Trophoblast cell (in vitro differentiated cells and primary cell): Measurements from ENCODE around the gene ABHD12B.
"Not testable (repeated sequence)": the region's sequence is repeated elsewhere in the genome, so short reads cannot be mapped to it uniquely, and the experiment has no call there.

ENCODE experiments used
- DNase-seq, 2 donors: peaks; one replicate each; pipeline ENCODE4 v3.0.0-alpha.2; 2016
- H2AFZ ChIP-seq: 2 replicates; pipeline ENCODE4 v1.6.1; 2013; ENCODE audit warnings: low read length, moderate library complexity, mild to moderate bottlenecking; ENCODE audit not compliant: insufficient read depth, poor library complexity
- H2AK5ac ChIP-seq: 2 replicates; pipeline ENCODE4 v1.6.1; 2013; ENCODE audit warnings: mild to moderate bottlenecking, low read length
- H2BK120ac ChIP-seq: 2 replicates; pipeline ENCODE4 v1.6.1; 2013; ENCODE audit warnings: low read length, mild to moderate bottlenecking, moderate library complexity; ENCODE audit not compliant: insufficient read depth, poor library complexity
- H2BK12ac ChIP-seq: 2 replicates; pipeline ENCODE4 v1.6.1; 2013; ENCODE audit warnings: mild to moderate bottlenecking, low read length, moderate library complexity
- H2BK5ac ChIP-seq: 2 replicates; pipeline ENCODE4 v1.6.1; 2013; ENCODE audit warnings: low read length, low read depth, moderate library complexity, mild to moderate bottlenecking; ENCODE audit not compliant: poor library complexity
- H3K14ac ChIP-seq: 2 replicates; pipeline ENCODE4 v1.6.1; 2013; ENCODE audit warnings: mild to moderate bottlenecking, low read length
- H3K18ac ChIP-seq: 2 replicates; pipeline ENCODE4 v1.6.1; 2013; ENCODE audit warnings: mild to moderate bottlenecking, low read length
- H3K23ac ChIP-seq: 2 replicates; pipeline ENCODE4 v1.6.1; 2013; ENCODE audit warnings: low read length
- H3K27ac ChIP-seq: 2 replicates; pipeline ENCODE4 v1.5.1; 2013; ENCODE audit warnings: low read depth, mild to moderate bottlenecking, inconsistent platforms, low read length, moderate library complexity
- H3K27me3 ChIP-seq: 2 replicates; pipeline ENCODE4 v1.6.1; 2013; ENCODE audit warnings: inconsistent platforms, mild to moderate bottlenecking, low read length, moderate library complexity; ENCODE audit not compliant: insufficient read depth
- H3K36me3 ChIP-seq, 2 experiments: 1 replicate in 1 of 2; 2 replicates in 1 of 2; pipeline ENCODE4 v1.6.1; 2013; ENCODE audit warnings: low read length in 2 of 2, mild to moderate bottlenecking in 2 of 2, moderate library complexity in 1 of 2; ENCODE audit not compliant: insufficient read depth in 2 of 2, control insufficient read depth in 1 of 2
- H3K4ac ChIP-seq: 2 replicates; pipeline ENCODE4 v1.6.1; 2013; ENCODE audit warnings: low read depth, mild to moderate bottlenecking, low read length, moderate library complexity
- H3K4me1 ChIP-seq, 2 experiments: 1 replicate in 1 of 2; 2 replicates in 1 of 2; pipeline ENCODE4 v1.6.1; 2013; ENCODE audit warnings: low read length in 2 of 2, mild to moderate bottlenecking in 2 of 2, moderate library complexity in 1 of 2; ENCODE audit not compliant: insufficient read depth in 2 of 2, control insufficient read depth in 1 of 2
- H3K4me2 ChIP-seq: 2 replicates; pipeline ENCODE4 v1.6.1; 2013; ENCODE audit warnings: inconsistent platforms, mild to moderate bottlenecking, low read length, moderate library complexity
- H3K4me3 ChIP-seq: 2 replicates; pipeline ENCODE4 v1.5.1; 2013; ENCODE audit warnings: mild to moderate bottlenecking, low read depth, low read length, inconsistent platforms
- H3K79me1 ChIP-seq: one replicate; pipeline ENCODE4 v1.6.1; 2013; ENCODE audit warnings: low read length
- H3K79me2 ChIP-seq: 2 replicates; pipeline ENCODE4 v1.6.1; 2013; ENCODE audit warnings: low read length, mild to moderate bottlenecking; ENCODE audit not compliant: control insufficient read depth, insufficient read depth, poor library complexity
- H3K9ac ChIP-seq: 2 replicates; pipeline ENCODE4 v1.6.1; 2013; ENCODE audit warnings: mild to moderate bottlenecking, low read length
- H3K9me3 ChIP-seq: 2 replicates; pipeline ENCODE4 v1.6.1; 2013; ENCODE audit warnings: low read depth, mild to moderate bottlenecking, control low read depth, inconsistent platforms, low read length; ENCODE audit not compliant: insufficient read depth
- H4K12ac ChIP-seq: 2 replicates; pipeline ENCODE4 v1.6.1; 2013; ENCODE audit warnings: low read depth, mild to moderate bottlenecking, low read length, moderate library complexity
- H4K8ac ChIP-seq: 2 replicates; pipeline ENCODE4 v1.6.1; 2013; ENCODE audit warnings: low read depth, mild to moderate bottlenecking, low read length, moderate library complexity
- H4K91ac ChIP-seq: one replicate; pipeline ENCODE4 v1.6.1; 2013; ENCODE audit warnings: low read depth, mild to moderate bottlenecking, low read length, moderate library complexity
- WGBS: extraction: QIAGEN DNeasy Blood & Tissue Kit; methylation state at CpG from one replicate; pipeline ENCODE4 v1.1.7; 2013; ENCODE audit warnings: missing lambda C conversion rate; ENCODE audit not compliant: insufficient read length, insufficient coverage; ENCODE audit errors: extremely low coverage; 5-methylcytosine and 5-hydroxymethylcytosine counted together

ABHD12B gene

DNA sequence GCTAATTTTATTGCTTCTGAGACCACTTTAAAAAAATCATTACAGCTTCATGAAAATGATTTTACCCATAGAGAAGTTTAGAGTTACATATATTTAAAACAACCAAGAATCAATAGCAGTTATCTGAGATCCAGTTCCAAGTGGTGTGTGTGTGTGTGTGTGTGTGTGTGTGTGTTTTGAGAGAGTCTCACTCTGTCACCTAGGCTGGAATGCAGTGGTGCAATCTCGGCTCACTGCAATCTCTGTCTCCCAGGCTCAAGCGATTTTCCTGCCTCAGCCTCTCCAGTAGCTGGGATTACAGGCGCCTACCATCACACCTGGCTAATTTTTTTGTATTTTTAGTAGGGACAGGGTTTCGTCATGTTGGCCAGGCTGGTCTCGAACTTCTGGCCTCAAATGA, 47.7 kb downstream of the ABHD12B start:
- not testable (repeated sequence) for H3K79me2 ChIP-seq, H2BK12ac ChIP-seq, H3K36me3 ChIP-seq, H3K18ac ChIP-seq, H3K14ac ChIP-seq, H3K4me2 ChIP-seq, H3K23ac ChIP-seq, H4K8ac ChIP-seq, H3K27me3 ChIP-seq, H2AFZ ChIP-seq, H3K4ac ChIP-seq, H3K4me3 ChIP-seq, H4K91ac ChIP-seq, H3K9me3 ChIP-seq, H3K27ac ChIP-seq, H3K9ac ChIP-seq, H2BK5ac ChIP-seq, H4K12ac ChIP-seq, H2AK5ac ChIP-seq, H2BK120ac ChIP-seq, H3K79me1 ChIP-seq
- H3K4me1 ChIP-seq, result peaks cover 5 to 11% of the 10 kb centered on the region in 2 experiments
- peak; percentile 53 to 59 for DNase-seq
- no CpG with 5 or more reads among the region's 5 CpGs for WGBS

DNA sequence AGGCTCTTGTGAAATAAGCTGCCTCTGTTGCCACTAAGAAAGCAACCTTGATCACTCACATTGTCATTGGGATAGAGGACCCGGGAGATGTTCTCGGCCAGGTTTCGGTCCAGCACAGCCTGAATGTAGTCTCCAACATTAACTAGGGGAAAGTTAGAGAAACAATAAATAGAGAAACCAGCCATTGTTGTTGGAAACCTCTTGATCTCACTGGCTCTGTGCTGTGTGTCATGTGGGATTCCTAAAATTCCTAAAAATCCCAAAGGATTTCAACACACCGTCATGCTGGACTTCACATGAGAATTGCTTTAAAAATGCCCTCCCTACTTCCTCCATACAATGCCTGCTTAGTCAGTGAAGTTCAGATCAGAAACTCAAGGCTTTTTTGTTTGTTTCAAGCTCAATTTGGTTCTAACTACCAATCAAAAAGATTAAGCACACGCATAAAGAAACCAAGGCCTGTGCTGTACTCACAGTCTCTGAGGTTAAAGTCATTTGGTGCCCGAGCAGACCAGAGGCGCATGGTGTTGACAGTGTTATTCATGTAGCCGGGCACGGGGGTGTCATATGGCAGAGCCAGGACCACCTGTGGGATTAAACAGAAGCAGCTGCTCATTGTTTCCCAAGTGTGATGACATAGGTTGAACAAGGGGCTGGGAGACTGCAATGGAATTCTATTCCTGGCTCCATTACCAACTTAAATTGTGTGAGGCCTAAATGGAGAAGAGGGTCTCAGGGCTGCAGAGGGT, 48.8 kb downstream of the ABHD12B start:
- H3K4me3 ChIP-seq, result no peak overlapping the region
- WGBS, result no CpG with 5 or more reads among the region's 9 CpGs
- peaks cover 3% of the 10 kb centered on the region for H3K9me3 ChIP-seq
- no peak overlapping the region for H3K4ac ChIP-seq
- H3K23ac ChIP-seq, result no peak overlapping the region
- H3K27me3 ChIP-seq, result no peaks in the 10 kb centered on the region
- peaks cover 5 to 12% of the 10 kb centered on the region in 2 experiments for H3K4me1 ChIP-seq
- no peak overlapping the region for H4K91ac ChIP-seq
- peak overlapping the region; percentile 70 for H3K27ac ChIP-seq
- no peak overlapping the region for H3K14ac ChIP-seq
- H3K79me1 ChIP-seq, result no peaks in the 10 kb centered on the region
- H4K8ac ChIP-seq, result no peak overlapping the region
- peaks cover 0 to 2% of the 10 kb centered on the region in 2 experiments for H3K36me3 ChIP-seq
- no peak overlapping the region for H3K9ac ChIP-seq
- peak overlapping the region; percentile 53 for H3K4me2 ChIP-seq
- H2BK5ac ChIP-seq, result peak overlapping the region; percentile 3
- peak overlapping the region; percentile 9 for H2BK12ac ChIP-seq
- no peak overlapping the region for H3K18ac ChIP-seq
- H4K12ac ChIP-seq, result no peak overlapping the region
- no peak overlapping the region for H2AFZ ChIP-seq
- peak; percentile 58 to 93 for DNase-seq
- H2AK5ac ChIP-seq, result no peak overlapping the region
- no peaks in the 10 kb centered on the region for H3K79me2 ChIP-seq
- H2BK120ac ChIP-seq, result peak overlapping the region; percentile 8

DNA sequence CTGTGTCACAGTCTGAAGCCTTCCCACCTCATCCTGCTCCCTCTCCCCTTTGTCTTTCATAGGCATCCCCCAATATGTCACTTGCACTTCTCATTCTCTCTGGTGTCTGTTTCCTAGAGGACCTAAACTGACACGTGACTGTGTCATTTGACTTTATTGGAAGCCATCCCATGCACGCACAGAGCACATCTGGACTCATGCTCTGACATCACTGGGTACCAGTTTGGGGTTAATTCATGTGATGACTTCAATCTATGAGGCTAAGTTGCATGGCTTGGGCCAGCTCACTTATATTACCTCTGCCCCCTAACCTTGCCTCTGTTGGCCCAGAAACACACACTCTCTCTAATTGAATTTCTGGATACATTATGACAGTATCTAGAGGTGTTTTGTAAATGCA, 51.0 kb downstream of the ABHD12B start:
- H3K4ac ChIP-seq, result no peak overlapping the region
- no CpG with 5 or more reads among the region's 2 CpGs for WGBS
- no peaks in the 10 kb centered on the region for H3K79me1 ChIP-seq

DNA sequence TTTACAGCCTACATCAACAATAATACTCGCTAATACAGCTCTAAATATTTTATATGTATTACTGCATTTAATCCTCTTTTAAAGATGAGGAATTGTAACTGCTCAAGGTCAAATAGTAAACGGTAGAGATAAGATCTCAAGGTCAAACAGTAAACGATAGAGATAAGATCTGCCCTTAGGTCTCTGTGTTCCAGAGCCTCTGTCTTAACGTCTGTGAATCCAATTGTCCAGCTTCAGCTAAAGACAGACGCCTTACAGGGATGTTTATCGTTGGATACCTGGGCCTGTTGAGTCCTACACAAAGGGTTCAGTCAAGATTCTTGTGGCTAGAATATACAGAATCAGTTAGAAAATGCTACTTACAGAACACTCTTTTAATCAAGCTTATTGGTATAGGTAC, 52.4 kb downstream of the ABHD12B start:
- H2AFZ ChIP-seq, result no peak overlapping the region
- no CpG with 5 or more reads among the region's 6 CpGs for WGBS
- no peak overlapping the region for H3K4me2 ChIP-seq
- H3K4me3 ChIP-seq, result no peak overlapping the region
- no peaks in the 10 kb centered on the region for H3K79me2 ChIP-seq
- H3K79me1 ChIP-seq, result no peaks in the 10 kb centered on the region
- H4K91ac ChIP-seq, result no peak overlapping the region
- no peak overlapping the region for H2BK5ac ChIP-seq
- H3K4ac ChIP-seq, result no peak overlapping the region
- H3K4me1 ChIP-seq, result peaks cover 5 to 8% of the 10 kb centered on the region in 2 experiments
- no peaks in the 10 kb centered on the region for H3K9me3 ChIP-seq
- H3K27ac ChIP-seq, result no peak overlapping the region
- DNase-seq, result no peak
- no peak overlapping the region for H3K9ac ChIP-seq
- H2BK12ac ChIP-seq, result no peak overlapping the region
- peaks cover 0 to 2% of the 10 kb centered on the region in 2 experiments for H3K36me3 ChIP-seq
- H2AK5ac ChIP-seq, result no peak overlapping the region
- no peak overlapping the region for H3K14ac ChIP-seq
- no peak overlapping the region for H4K12ac ChIP-seq
- no peaks in the 10 kb centered on the region for H3K27me3 ChIP-seq
- H3K18ac ChIP-seq, result no peak overlapping the region
- H3K23ac ChIP-seq, result no peak overlapping the region
- H2BK120ac ChIP-seq, result no peak overlapping the region
- no peak overlapping the region for H4K8ac ChIP-seq

More for the DNA sequence above, 51.0 kb downstream of the ABHD12B start:
- no peak overlapping the region for H4K8ac ChIP-seq
- no peak overlapping the region for H2BK12ac ChIP-seq
- H2BK120ac ChIP-seq, result no peak overlapping the region
- no peak overlapping the region for H3K18ac ChIP-seq
- H3K27ac ChIP-seq, result no peak overlapping the region
- no peak overlapping the region for H3K14ac ChIP-seq
- H4K91ac ChIP-seq, result peak overlapping the region; percentile 42
- no peak overlapping the region for H3K9ac ChIP-seq
- H3K4me3 ChIP-seq, result no peak overlapping the region
- no peak overlapping the region for H2BK5ac ChIP-seq
- H3K23ac ChIP-seq, result no peak overlapping the region
- no peak for DNase-seq
- no peaks in the 10 kb centered on the region for H3K9me3 ChIP-seq
- H3K27me3 ChIP-seq, result no peaks in the 10 kb centered on the region
- H3K36me3 ChIP-seq, result peaks cover 0 to 2% of the 10 kb centered on the region in 2 experiments
- no peaks in the 10 kb centered on the region for H3K79me2 ChIP-seq
- H4K12ac ChIP-seq, result no peak overlapping the region
- peaks cover 5 to 8% of the 10 kb centered on the region in 2 experiments for H3K4me1 ChIP-seq
- H2AFZ ChIP-seq, result no peak overlapping the region
- peak overlapping the region; percentile 29 for H2AK5ac ChIP-seq
- no peak overlapping the region for H3K4me2 ChIP-seq
